Vagina (tissue), 2 donors: ENCODE measurements around the gene SUDS3.

Source experiments
- CTCF ChIP-seq, 3 experiments: fragments of 450-650 bp in 2 of 3; fragments of 200-600 bp in 1 of 3; sonication (generic) in 1 of 3; IDR thresholded peaks; one replicate each; pipeline ENCODE4 v1.5.1; 2017 to 2019; ENCODE audit warnings: antibody characterized with exemption in 3 of 3, mild to moderate bottlenecking in 2 of 3, moderate library complexity in 2 of 3
- POLR2A ChIP-seq, 2 donors: fragments of 450-650 bp; IDR thresholded peaks; one replicate each; pipeline ENCODE4 v1.6.1; 2017; ENCODE audit warnings: antibody characterized with exemption in 2 of 2, mild to moderate bottlenecking in 2 of 2, moderate library complexity in 2 of 2

DNA sequence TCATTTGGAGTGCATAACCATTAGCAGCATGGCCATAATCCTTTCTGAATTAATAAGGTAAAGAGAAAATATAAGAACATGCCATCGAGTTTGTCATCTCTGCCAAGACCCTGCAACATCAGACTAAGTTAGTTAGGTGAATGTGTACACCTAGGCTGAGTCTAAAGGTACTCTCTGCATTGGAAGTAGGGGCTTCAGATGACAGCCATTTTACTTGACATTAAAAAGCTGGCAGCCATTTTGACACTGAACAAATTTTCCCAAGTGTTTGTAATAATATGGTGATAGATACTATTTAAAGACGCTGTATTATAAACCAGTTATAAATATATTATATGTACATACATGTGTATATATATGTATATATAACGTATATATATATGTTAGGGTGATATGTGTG lies 79.0 kb downstream of the SUDS3 start:
- TF ChIP-seq POLR2A (IDR thresholded peaks at IDR 0.05): no peak
- no peak for TF ChIP-seq CTCF (IDR thresholded peaks at IDR 0.05)
